Neural crest cell (in vitro differentiated cells): Measurements from ENCODE around the gene JMJD6. TPM values are rescaled to one million over a fixed set of nuclear protein-coding genes. Genes with fewer than 3 reads are reported as not detected.

Source experiments
- DNase-seq: peaks from one replicate; pipeline ENCODE4 v3.0.0; 2021; ENCODE audit warnings: low read depth, mixed read lengths, low spot score
- H3K27ac Mint-ChIP-seq: one replicate; pipeline ENCODE4 v1.8.0; 2021; ENCODE audit warnings: mild to moderate bottlenecking, mixed read lengths; ENCODE audit not compliant: unreplicated experiment
- H3K27me3 Mint-ChIP-seq: 2 replicates; pipeline ENCODE4 v1.8.0; 2021; ENCODE audit warnings: low read depth, mild to moderate bottlenecking, mixed read lengths
- H3K36me3 Mint-ChIP-seq: 2 replicates; pipeline ENCODE4 v1.8.0; 2021; ENCODE audit warnings: low read depth, mild to moderate bottlenecking, mixed read lengths
- H3K4me1 Mint-ChIP-seq: 2 replicates; pipeline ENCODE4 v1.8.0; 2021; ENCODE audit warnings: mixed read lengths
- H3K4me3 Mint-ChIP-seq: one replicate; pipeline ENCODE4 v1.8.0; 2021; ENCODE audit warnings: mild to moderate bottlenecking, mixed read lengths
- H3K9me3 Mint-ChIP-seq: 2 replicates; pipeline ENCODE4 v1.8.0; 2021; ENCODE audit warnings: mixed read lengths
- CTCF ChIP-seq: fragments of 200-600 bp; sonication (generic); conservative IDR thresholded peaks from 2 replicates; pipeline ENCODE4 v1.5.0; 2021; ENCODE audit warnings: antibody characterized with exemption, mild to moderate bottlenecking
- long read RNA-seq: library from polyadenylated mRNA; unstranded; transcript quantifications from one replicate; pipeline ENCODE4 v2.0.0, GENCODE V29; 2020
- total RNA-seq: library from RNA; stranded (reverse); gene quantifications from 2 replicates; pipeline ENCODE4 v1.2.1, GENCODE V29; 2021

JMJD6 gene
- 25.1 and 29.0 TPM in 2 replicates for total RNA-seq
- long read RNA-seq, full-length matches to known transcripts = 49 of 58 reads
- long read RNA-seq, partial matches to known transcripts = 2 of 58 reads
- long read RNA-seq, other reads (novel, unspliced or antisense) = 7 of 58 reads

- Mint-ChIP-seq H3K4me1 (peaks cover 37% of the 10 kb centered on the region), H3K36me3 (peaks cover 9% of the 10 kb centered on the region), H3K9me3 (no peaks in the 10 kb centered on the region), H3K27me3 (no peaks in the 10 kb centered on the region), H3K27ac (peak within 1 kb of the TSS; percentile 98), H3K4me3 (peak within 1 kb of the TSS; percentile 99)
- DNase-seq = peak; percentile 86
- TF ChIP-seq CTCF = no peak
Observed at GRCh38 chr17:76726231-76726775, at the start of gene JMJD6. TSS of gene JMJD6 (minus strand) at chr17:76726606. CDS start at chr17:76726475, 131 bp downstream.

- H3K36me3 Mint-ChIP-seq = peaks cover 24% of the 10 kb centered on the region
- H3K4me1 Mint-ChIP-seq = no peaks in the 10 kb centered on the region
- no peaks in the 10 kb centered on the region for H3K9me3 Mint-ChIP-seq
- H3K27ac Mint-ChIP-seq = no peak overlapping the region
- DNase-seq = no peak
- no peak overlapping the region for H3K4me3 Mint-ChIP-seq
- no peaks in the 10 kb centered on the region for H3K27me3 Mint-ChIP-seq
- no peak for TF ChIP-seq CTCF
Observed at GRCh38 chr17:76775021-76775600, 48.7 kb upstream of the JMJD6 start.

- DNase-seq = no peak
- H3K9me3 Mint-ChIP-seq = peaks cover 2% of the 10 kb centered on the region
- H3K27me3 Mint-ChIP-seq = no peaks in the 10 kb centered on the region
- peaks cover 25% of the 10 kb centered on the region for H3K36me3 Mint-ChIP-seq
- no peak for TF ChIP-seq CTCF
- H3K27ac Mint-ChIP-seq = peak overlapping the region; percentile 32
- no peak overlapping the region for H3K4me3 Mint-ChIP-seq
- H3K4me1 Mint-ChIP-seq = no peaks in the 10 kb centered on the region
Observed at GRCh38 chr17:76772842-76773525, 46.6 kb upstream of the JMJD6 start.

GRCh38 chr17:76758570-76758969 is 32.2 kb upstream of the JMJD6 start:
- Mint-ChIP-seq H3K36me3 (peaks cover 25% of the 10 kb centered on the region), H3K4me3 (no peak overlapping the region), H3K27me3 (no peaks in the 10 kb centered on the region), H3K9me3 (no peaks in the 10 kb centered on the region), H3K27ac (no peak overlapping the region), H3K4me1 (no peaks in the 10 kb centered on the region)
- DNase-seq = no peak
- no peak for TF ChIP-seq CTCF

- Mint-ChIP-seq H3K27ac (no peak overlapping the region), H3K9me3 (no peaks in the 10 kb centered on the region), H3K27me3 (no peaks in the 10 kb centered on the region), H3K36me3 (peaks cover 20% of the 10 kb centered on the region), H3K4me3 (no peak overlapping the region), H3K4me1 (peaks cover under 1% of the 10 kb centered on the region)
- DNase-seq = no peak
- TF ChIP-seq CTCF = no peak
Observed at GRCh38 chr17:76757256-76757655, 30.9 kb upstream of the JMJD6 start.
